IMR-90 (cell line): ENCODE data around the gene PAFAH1B1. TPM values are rescaled to one million over a fixed set of nuclear protein-coding genes. Genes with fewer than 3 reads are reported as not detected.
"Not testable (repeated sequence)": the region's sequence is repeated elsewhere in the genome, so short reads cannot be mapped to it uniquely, and the experiment has no call there.

Source experiments
- ATAC-seq: fragments of 200-7000 bp; cut with Tn5 transposase; 2 replicates; pipeline ENCODE4 v1.9.1; 2020; ENCODE audit warnings: low read depth, mild to moderate bottlenecking, moderate library complexity
- BruUV-seq: library from RNA; stranded (reverse); fragments of 400-500 nt; replicated peaks from 2 replicates; lab custom pipeline; 2021; lab: Mats Ljungman, UMichigan
- CTCF ChIA-PET: fragments of 300-600 bp; formaldehyde crosslinking; extraction: SDS; loops from one replicate; lab custom pipeline; 2021; ENCODE audit warnings: antibody characterized with exemption; lab: Yijun Ruan, JAX
- POLR2A ChIA-PET: fragments of 300-600 bp; sonication (Branson Sonifier 250); formaldehyde crosslinking; loops from one replicate; lab custom pipeline; 2022; ENCODE audit warnings: antibody characterized with exemption; ENCODE audit not compliant: unreplicated experiment; lab: Charles Lee
- DNase-seq: peaks from one replicate; pipeline ENCODE4 v3.0.0; 2013
- H2AFZ ChIP-seq: replicated peaks from 2 replicates; pipeline ENCODE3; 2013; ENCODE audit warnings: low read length, mild to moderate bottlenecking; ENCODE audit not compliant: poor library complexity
- H2AK5ac ChIP-seq: 2 replicates; pipeline ENCODE4 v1.6.1; 2013; ENCODE audit warnings: low read depth, low read length, inconsistent platforms
- H2AK9ac ChIP-seq: replicated peaks from 2 replicates; pipeline ENCODE3; 2013; ENCODE audit warnings: mild to moderate bottlenecking, low read depth, low read length, moderate library complexity; ENCODE audit not compliant: poor library complexity
- H2BK120ac ChIP-seq: 2 replicates; pipeline ENCODE4 v1.6.1; 2013; ENCODE audit warnings: low read depth, low read length, inconsistent platforms
- H2BK15ac ChIP-seq: 3 replicates; pipeline ENCODE4 v1.6.1; 2013; ENCODE audit warnings: low read depth, low read length, inconsistent platforms
- H2BK20ac ChIP-seq: 2 replicates; pipeline ENCODE4 v1.6.1; 2013; ENCODE audit warnings: low read depth, mild to moderate bottlenecking, inconsistent platforms, low read length, moderate library complexity
- H2BK5ac ChIP-seq: 2 replicates; pipeline ENCODE4 v1.6.1; 2013; ENCODE audit warnings: mild to moderate bottlenecking, low read depth, low read length, inconsistent platforms; ENCODE audit not compliant: poor library complexity, severe bottlenecking
- H3K14ac ChIP-seq: replicated peaks from 2 replicates; pipeline ENCODE4 v1.6.1; 2013; ENCODE audit warnings: low read depth, low read length, inconsistent platforms
- H3K18ac ChIP-seq: 2 replicates; pipeline ENCODE4 v1.6.1; 2013; ENCODE audit warnings: low read depth, low read length, control low read depth
- H3K23ac ChIP-seq: 2 replicates; pipeline ENCODE4 v1.6.1; 2013; ENCODE audit warnings: low read depth, low read length, inconsistent platforms
- H3K27ac ChIP-seq: 2 replicates; pipeline ENCODE4 v1.5.1; 2013; ENCODE audit warnings: mild to moderate bottlenecking, control low read depth, low read length; ENCODE audit not compliant: insufficient read depth
- H3K27me3 ChIP-seq: 2 replicates; pipeline ENCODE4 v1.6.1; 2013; ENCODE audit warnings: low read length; ENCODE audit not compliant: control insufficient read depth, insufficient read depth
- H3K36me3 ChIP-seq: 2 replicates; pipeline ENCODE4 v1.6.1; 2013; ENCODE audit warnings: low read length, mixed read lengths; ENCODE audit not compliant: control insufficient read depth, insufficient read depth
- H3K4ac ChIP-seq: 2 replicates; pipeline ENCODE4 v1.6.1; 2013; ENCODE audit warnings: low read depth, low read length, inconsistent platforms
- H3K4me1 ChIP-seq: 2 replicates; pipeline ENCODE4 v1.6.1; 2013; ENCODE audit warnings: low read length, mixed read lengths; ENCODE audit not compliant: control insufficient read depth, insufficient read depth
- H3K4me2 ChIP-seq: 2 replicates; pipeline ENCODE4 v1.6.1; 2013; ENCODE audit warnings: low read depth, mild to moderate bottlenecking, control low read depth, low read length, moderate library complexity
- H3K4me3 ChIP-seq: 2 replicates; pipeline ENCODE4 v1.5.1; 2013; ENCODE audit warnings: low read depth, mild to moderate bottlenecking, control low read depth, low read length, moderate library complexity; ENCODE audit not compliant: insufficient read depth
- H3K56ac ChIP-seq: 2 replicates; pipeline ENCODE4 v1.6.1; 2013; ENCODE audit warnings: low read length, inconsistent platforms; ENCODE audit not compliant: insufficient read depth; ENCODE audit errors: extremely low read depth
- H3K79me1 ChIP-seq, 2 experiments: 2 replicates each; pipeline ENCODE4 v1.6.1; 2013; ENCODE audit warnings: low read length in 2 of 2, inconsistent platforms in 1 of 2, low read depth in 1 of 2
- H3K9ac ChIP-seq: 2 replicates; pipeline ENCODE4 v1.6.1; 2013; ENCODE audit warnings: low read depth, low read length, control low read depth
- H3K9me1 ChIP-seq: 2 replicates; pipeline ENCODE4 v1.6.1; 2013; ENCODE audit warnings: low read length, inconsistent platforms; ENCODE audit not compliant: insufficient read depth
- H3K9me3 ChIP-seq: 2 replicates; pipeline ENCODE4 v1.6.1; 2013; ENCODE audit warnings: low read length; ENCODE audit not compliant: control insufficient read depth, insufficient read depth
- H4K20me1 ChIP-seq: 2 replicates; pipeline ENCODE4 v1.6.1; 2013; ENCODE audit warnings: low read length, inconsistent platforms; ENCODE audit not compliant: insufficient read depth
- H4K5ac ChIP-seq: 2 replicates; pipeline ENCODE4 v1.6.1; 2013; ENCODE audit warnings: mild to moderate bottlenecking, low read depth, low read length, control low read depth
- H4K8ac ChIP-seq, 2 experiments: 2 replicates each; pipeline ENCODE4 v1.6.1; 2013; ENCODE audit warnings: low read depth in 2 of 2, low read length in 2 of 2, control low read depth in 1 of 2, inconsistent platforms in 1 of 2
- H4K91ac ChIP-seq: 2 replicates; pipeline ENCODE4 v1.6.1; 2013; ENCODE audit warnings: low read depth, low read length, inconsistent platforms; ENCODE audit not compliant: insufficient read depth
- WGBS, 2 experiments: methylation state at CpG; one replicate each; pipeline versions ENCODE4 v1.1.5 to v1.1.7; 2013; ENCODE audit warnings: missing lambda C conversion rate in 2 of 2; ENCODE audit not compliant: insufficient read length in 1 of 2; ENCODE audit errors: extremely low coverage in 2 of 2; 5-methylcytosine and 5-hydroxymethylcytosine counted together
- dilution Hi-C: fragments of 300-500 bp; cut with HindIII; formaldehyde crosslinking; loops from one replicate; pipeline ENCODE4 v1.14.3; 2018; ENCODE audit warnings: low sequenced_read_pairs; ENCODE audit not compliant: unreplicated experiment
- in situ Hi-C: fragments of 300-500 bp; cut with MboI; formaldehyde crosslinking; loops from 3 replicates; pipeline ENCODE4 v1.14.3; 2019; ENCODE audit warnings: low sequenced_read_pairs, inconsistent platforms, mixed read lengths
- intact Hi-C: fragments of 100-400 bp; cut with micrococcal nuclease; formaldehyde crosslinking; loops from 2 replicates; pipeline ENCODE4 v1.10.0; 2022
- polyA plus RNA-seq, 3 experiments: library from polyadenylated mRNA; depleted of rRNA; stranded (reverse); fragments of >200 nt; gene quantifications; 2 replicates each; pipeline ENCODE4 v1.2.3, GENCODE V29; 2012; ENCODE audit warnings: low replicate concordance in 1 of 3
- total RNA-seq: library from RNA; depleted of rRNA; stranded (reverse); fragments of >200 nt; gene quantifications from 2 replicates; pipeline ENCODE4 v1.2.3, GENCODE V29; 2012

The PAFAH1B1 gene
- total and polyA plus RNA-seq, 2 of the 4 experiments (the other 2 are of a cell fraction), result 64.5 to 127 TPM

DNA sequence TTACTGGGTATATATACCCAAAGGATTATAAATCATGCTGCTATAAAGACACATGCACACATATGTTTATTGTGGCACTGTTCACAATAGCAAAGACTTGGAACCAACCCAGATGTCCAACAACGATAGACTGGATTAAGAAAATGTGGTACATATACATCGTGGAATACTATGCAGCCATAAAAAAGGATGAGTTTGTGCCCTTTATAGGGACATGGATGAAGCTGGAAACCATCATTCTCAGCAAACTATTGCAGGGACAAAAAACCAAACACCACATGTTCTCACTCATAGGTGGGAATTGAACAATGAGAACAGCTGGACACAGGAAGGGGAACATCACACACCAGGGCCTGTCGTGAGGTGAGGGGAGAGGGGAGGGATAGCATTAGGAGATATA is 59.5 kb downstream of the PAFAH1B1 start:
- Histone ChIP-seq H3K36me3 (peaks cover 17% of the 10 kb centered on the region), H4K20me1 (peaks cover 82% of the 10 kb centered on the region), H3K79me1 (peaks cover 12 to 73% of the 10 kb centered on the region in 2 experiments)
- H3K27ac ChIP-seq, H3K4ac ChIP-seq, H2BK15ac ChIP-seq, dilution Hi-C loops, intact Hi-C loops, H4K91ac ChIP-seq, H2AFZ ChIP-seq, POLR2A ChIA-PET, H2AK9ac ChIP-seq, H3K9me1 ChIP-seq, H3K23ac ChIP-seq, H3K4me1 ChIP-seq, ATAC-seq, H2BK120ac ChIP-seq, H3K14ac ChIP-seq, H3K9me3 ChIP-seq, BruUV-seq, H2BK20ac ChIP-seq, H2AK5ac ChIP-seq, CTCF ChIA-PET, in situ Hi-C loops, H3K9ac ChIP-seq, H3K4me3 ChIP-seq, H3K18ac ChIP-seq, H4K5ac ChIP-seq, DNase-seq, H3K4me2 ChIP-seq, H4K8ac ChIP-seq, H3K27me3 ChIP-seq, H3K56ac ChIP-seq, H2BK5ac ChIP-seq: not testable (repeated sequence)
- no CpG with 5 or more reads among the region's 3 CpGs for WGBS, 2 experiments
